ENCODE measurements around the gene SFT2D1.

Gene SFT2D1

GRCh38 chr6:166277892-166278578 lies 64.3 kb downstream of the SFT2D1 start:
- no peak for DNase-seq (ENCODE audit: low read depth in 4 of 4, low spot score in 1 of 4)

DNA sequence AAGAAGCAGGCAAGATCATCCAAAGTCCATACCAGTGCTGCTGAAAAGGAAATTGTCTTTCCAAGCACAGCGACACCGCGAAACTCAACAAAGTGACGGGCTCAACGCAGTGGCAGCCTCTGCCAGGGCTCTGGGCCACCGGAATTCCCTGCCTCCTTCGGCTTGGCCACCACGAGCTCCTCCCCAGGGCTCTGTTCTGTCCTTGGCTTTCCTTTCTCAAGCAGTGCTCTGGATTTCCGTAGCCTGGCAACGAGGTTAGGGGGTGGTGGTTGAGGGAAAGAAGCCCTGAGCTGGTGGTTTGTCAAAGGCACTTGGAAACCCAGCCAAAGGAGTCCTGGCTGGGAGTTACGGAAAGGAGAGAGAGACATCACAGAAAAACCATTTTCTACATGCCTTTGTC lies 65.3 kb downstream of the SFT2D1 start:
- no peak for DNase-seq (ENCODE audit: low read depth in 4 of 4, low spot score in 1 of 4)

DNA sequence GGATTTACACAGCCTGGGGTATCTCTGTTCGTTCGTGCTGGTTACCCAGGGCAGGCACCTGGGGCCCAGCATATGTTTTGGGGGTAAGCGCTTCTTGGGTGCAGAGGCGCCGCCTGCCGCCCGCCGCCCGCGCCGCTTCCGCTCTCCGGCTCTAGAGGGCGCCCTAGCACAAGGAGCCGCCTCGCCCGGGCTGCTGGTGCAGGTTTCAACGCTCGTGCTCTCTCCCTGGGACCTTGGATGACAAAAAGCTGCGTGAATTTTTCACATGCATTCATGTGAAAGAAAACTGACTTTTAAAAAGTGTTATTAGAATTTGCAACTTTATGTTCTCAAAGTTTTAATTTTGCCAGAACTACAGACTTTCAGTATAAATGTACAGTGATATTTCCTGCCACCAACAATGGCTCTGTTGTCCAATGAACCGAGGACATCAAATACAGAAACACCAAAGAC lies 66.6 kb downstream of the SFT2D1 start:
- DNase-seq (ENCODE audit: low read depth in 4 of 4, low spot score in 1 of 4), result peak; percentile 57 to 85 (median 64)

DNA sequence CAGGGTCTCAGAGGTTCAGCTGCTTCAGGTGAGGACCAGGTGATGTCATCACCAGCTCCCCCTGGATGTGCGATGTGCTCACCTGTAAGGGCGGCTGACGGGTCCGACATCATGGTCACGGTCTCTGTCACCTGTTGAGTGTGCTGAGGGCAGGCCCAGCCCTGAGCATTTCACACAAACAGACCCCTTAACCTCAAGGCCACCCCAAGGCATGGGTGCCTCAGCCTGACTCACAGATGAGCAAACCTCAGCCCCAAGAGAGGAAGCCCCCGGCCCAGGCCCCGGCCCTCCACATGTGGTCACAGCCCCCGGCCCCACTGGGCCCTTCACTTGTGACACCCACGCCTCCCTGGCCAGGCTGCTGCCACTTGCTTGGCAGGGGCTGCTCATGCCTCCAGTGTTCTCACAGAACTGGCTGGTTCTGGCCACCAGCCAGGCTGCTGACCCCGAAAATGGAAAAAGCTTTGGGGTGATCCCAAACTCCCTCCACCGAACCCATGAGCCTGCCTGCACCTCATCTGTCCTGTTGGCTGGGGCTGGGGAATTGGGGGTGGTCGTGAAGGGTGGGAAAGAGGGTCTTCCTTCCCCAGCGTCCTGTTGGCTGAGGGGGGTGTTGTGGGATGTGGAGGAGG lies 67.5 kb downstream of the SFT2D1 start:
- no peak for DNase-seq (ENCODE audit: low read depth in 4 of 4, low spot score in 1 of 4)

DNA sequence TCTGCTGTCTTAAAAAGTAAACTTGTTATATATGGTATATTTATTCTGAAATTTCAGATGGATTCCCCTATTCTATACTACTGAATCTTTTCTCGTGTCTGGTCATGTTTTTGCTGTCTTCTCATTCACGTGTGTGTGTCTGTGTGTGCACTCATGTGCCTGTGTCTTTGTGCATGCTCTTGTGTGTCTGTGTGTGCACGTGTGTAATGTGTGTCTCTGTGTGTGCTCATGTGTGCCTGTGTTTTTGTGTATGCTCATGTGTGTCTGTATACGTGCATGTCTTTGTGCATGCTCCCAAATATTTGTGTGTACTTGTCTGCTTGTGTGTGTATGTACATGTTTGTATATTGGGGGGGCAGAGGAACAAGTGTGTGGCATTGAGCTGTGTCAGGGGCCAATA lies 68.2 kb downstream of the SFT2D1 start:
- no peak for DNase-seq (ENCODE audit: low read depth in 4 of 4, low spot score in 1 of 4)

GRCh38 chr6:166271376-166271765 lies 71.0 kb downstream of the SFT2D1 start:
- DNase-seq (ENCODE audit: low read depth in 4 of 4, low spot score in 1 of 4), result no peak

DNA sequence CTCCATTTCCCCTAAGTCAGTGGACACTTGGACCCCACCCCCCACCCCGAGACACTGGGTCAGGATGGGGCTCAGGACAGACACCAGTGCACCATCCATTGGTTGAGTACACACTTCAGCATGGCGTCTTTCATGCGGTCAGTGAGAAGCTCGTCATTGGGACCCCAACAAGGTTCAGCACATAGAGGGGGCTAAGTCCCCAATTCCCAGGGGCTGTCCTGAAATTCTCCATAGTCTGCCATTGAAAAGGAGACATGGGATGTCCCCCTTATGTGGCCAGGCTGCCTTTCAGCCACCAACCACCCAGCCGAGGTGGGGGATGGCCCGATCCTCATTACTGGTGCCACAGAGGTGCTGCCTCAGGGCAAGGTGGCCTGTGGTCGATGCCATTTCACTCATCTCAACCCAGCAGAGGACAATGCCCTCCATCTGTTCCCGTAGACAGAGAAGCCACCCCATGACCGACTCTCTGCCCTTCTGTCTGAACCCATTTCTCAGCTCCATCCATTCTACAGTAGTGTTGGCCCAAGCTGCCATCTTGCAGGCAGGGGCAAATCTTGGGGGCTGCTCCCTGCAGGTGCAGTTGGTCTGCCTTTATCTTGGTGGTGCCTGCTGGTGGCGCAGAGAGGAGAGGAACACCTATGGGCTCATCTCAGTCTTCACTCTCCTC lies 71.5 kb downstream of the SFT2D1 start:
- no peak for DNase-seq (ENCODE audit: low read depth in 4 of 4, low spot score in 1 of 4)
